Cortex of kidney (tissue), 1 donor: Measurements from ENCODE around the gene OR8S1.
"Not testable (repeated sequence)": the region's sequence is repeated elsewhere in the genome, so short reads cannot be mapped to it uniquely, and the experiment has no call there.

Source experiments
- DNase-seq: peaks from one replicate; lab custom pipeline; 2025; lab: John Stamatoyannopoulos, UW

OR8S1 gene, protein sequence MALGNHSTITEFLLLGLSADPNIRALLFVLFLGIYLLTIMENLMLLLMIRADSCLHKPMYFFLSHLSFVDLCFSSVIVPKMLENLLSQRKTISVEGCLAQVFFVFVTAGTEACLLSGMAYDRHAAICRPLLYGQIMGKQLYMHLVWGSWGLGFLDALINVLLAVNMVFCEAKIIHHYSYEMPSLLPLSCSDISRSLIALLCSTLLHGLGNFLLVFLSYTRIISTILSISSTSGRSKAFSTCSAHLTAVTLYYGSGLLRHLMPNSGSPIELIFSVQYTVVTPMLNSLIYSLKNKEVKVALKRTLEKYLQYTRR

DNA sequence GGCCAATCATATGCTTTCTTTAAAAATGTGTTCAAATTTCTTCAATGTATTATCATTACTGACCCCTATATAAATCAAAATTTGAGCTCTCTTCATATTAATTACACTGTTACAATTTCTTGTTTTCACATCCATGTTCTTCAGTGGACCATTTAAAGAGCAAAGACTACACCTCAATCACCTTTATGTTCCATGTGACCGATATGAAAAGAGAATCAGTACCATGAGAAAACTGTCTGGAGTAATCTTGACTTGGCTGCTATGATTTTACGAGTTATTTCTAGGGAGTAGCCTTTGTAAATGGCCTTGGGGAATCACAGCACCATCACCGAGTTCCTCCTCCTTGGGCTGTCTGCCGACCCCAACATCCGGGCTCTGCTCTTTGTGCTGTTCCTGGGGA, at the start of gene OR8S1:
OR8S1 (plus strand) TSS at position 301 of the 400 bp plus-strand sequence; CDS start at position 301, 0 bp downstream.
- DNase-seq: no peak

DNA sequence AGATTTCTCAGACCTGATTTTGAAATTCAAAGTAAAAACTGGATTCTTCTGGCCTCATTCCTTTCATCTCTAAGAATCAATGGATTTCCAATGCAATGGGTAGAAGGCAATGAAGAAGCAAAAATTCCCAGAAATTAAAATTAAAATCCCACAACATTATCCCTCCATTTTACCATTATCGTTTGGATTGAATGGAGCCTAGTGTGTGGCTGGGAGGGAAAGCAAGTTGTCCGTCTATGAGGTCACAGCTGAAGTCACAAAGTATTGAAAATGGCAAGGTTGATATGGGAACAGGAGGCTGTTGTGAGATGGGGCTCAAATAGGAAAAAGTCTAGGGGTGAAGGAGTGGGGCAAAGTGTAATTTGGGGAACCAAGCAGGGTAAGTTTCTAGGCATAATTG, 43.2 kb upstream of the OR8S1 start, which contains the start of gene C12orf54:
C12orf54 (plus strand) TSS at position 301 of the 400 bp plus-strand sequence. CDS start 799 bp downstream, outside the sequence.
- DNase-seq: no peak

DNA sequence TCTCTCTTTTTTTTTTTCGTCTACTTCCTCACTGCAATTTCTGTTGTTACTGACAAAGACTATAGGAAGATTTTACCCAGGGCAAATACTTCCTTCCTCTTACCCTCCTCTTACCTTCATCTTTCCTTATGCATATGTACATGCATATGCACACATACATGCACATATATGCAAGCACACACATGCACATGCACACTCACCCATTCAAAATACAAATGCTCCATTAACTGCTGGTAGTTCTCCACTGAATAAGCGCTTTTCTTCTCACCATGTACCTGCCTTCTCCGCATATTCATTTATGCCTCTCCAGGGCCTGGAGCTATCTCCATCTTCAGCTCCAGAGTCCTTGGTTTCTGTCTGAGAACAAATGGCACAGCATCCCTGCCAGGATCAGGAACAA, 42.5 kb upstream of the OR8S1 start:
- no peak for DNase-seq

DNA sequence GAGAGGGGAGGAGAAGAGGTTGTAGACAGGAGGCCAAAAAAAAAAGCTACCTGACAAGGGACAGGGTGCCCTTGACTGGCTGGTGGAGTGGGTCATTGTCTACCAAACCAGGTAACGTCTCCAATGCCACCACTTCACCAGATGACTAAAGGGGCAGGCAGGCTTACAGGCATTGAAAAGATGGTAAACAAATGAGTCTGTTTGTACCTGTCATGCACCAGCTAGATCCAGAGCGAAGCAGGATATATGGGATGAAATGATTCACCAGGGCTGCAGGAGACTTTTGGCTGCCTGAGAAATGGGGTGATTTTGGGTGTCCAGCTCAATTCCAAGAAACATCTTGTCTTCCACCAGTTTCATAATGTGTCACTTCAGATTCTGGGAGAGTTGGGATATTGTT, 39.2 kb upstream of the OR8S1 start:
- DNase-seq: no peak

DNA sequence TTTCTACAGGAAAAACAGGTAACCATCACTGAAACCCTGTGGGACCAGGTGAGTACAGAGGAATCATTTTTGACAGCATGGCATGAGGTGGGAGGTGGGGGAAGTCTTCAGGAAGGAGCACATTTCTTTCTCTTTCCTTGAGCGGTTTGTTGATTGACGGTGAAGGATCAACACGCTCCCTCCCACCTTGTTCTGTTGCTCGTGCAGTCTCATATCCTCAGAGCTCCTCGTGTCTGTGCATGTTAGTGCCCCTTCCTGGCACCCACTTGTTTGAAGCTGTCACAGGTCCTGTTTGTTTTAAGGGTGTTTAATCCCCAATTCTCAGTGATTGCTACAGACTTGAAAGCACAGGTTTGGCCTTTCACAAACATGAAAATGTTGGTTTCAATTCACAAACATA, 38.8 kb upstream of the OR8S1 start:
- DNase-seq: no peak

DNA sequence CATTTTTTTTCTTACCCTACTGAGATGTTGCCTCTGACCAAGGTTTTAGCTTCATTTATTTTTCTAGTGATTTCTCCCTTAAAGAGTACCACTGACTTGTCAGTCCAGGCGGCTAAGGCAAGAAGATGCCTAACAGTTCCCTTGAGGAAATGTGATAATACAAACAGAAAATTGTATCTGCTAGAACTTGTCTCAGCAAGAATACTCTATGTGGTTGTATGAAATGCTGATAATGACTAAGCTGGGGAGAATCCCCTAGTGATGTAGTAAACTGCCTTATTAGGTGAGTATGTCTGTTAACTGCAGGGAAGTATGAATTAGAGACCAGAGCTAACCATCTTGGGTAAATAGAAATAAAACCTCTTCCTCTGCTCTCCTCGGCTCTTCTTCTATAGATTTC, 36.4 kb upstream of the OR8S1 start:
- DNase-seq: no peak

DNA sequence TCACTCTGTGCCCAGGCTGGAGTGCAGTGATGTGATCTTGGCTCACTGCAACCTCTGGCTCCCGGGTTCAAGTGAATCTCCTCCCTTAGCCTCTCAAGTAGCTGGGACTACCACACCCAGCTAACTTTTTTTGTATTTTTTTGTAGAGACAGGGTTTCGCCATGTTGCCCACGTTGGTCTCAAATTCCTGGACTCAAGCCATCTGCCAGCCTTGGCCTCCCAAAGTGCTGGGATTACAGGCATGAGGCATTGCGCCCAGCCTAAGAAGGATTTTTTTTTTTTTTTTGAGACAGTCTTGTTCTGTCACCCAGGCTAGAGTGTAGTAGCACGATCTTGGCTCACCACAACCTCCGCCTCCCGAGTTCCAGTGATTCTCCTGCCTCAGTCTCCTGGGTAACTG, 36.0 kb upstream of the OR8S1 start:
- not testable (repeated sequence) for DNase-seq

DNA sequence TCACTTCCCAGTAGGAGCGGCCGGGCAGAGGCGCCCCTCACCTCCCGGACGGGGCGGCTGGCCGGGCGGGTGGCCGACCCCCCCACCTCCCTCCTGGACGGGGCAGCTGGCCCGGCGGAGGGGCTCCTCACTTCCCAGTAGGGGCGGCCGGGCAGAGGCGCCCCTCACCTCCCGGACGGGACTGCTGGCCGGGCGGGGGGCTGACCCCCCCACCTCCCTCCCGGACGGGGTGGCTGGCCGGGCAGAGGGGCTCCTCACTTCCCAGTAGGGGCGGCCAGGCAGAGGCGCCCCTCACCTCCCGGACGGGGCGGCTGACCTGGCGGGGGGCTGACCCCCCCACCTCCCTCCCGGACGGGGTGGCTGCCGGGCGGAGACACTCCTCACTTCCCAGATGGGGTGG, 25.2 kb upstream of the OR8S1 start:
- DNase-seq: not testable (repeated sequence)

DNA sequence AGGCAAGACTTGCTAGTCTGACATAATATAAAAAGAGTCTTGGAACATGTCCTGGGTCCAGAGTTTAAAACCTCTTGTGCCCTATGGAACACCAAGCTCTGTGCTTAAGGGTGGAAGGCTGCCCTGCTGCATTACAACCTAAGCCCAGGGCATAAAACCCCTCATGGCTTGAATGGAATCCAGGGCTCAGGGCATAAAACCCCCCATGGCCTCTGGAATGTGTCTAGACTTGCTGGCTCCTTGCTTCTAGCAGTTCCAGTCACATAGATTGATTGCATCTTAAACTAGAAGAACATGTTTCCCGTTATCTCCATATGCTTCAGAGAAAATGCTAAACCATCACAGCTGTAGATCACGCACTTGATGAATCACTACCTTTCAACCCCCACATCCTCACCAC, 18.6 kb upstream of the OR8S1 start:
- not testable (repeated sequence) for DNase-seq

DNA sequence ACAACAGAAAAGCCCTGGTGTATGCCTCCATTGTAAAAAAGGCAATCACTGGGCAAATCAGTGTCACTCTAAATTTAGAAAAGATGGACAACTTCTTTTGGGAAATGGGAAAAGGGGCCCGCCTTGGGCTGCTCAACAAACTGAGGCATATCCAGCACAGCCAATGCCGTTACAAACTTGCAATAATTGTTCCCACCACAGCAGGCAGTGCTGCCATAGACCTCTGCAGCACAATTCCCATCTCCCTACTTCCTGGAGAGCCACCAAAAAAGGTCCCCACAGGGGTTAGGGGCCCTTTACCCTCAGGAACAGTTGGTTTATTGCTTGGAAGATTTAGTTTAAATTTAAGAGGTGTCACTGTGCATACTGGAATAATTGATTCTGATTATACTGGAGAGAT, 16.4 kb upstream of the OR8S1 start:
- no peak for DNase-seq

DNA sequence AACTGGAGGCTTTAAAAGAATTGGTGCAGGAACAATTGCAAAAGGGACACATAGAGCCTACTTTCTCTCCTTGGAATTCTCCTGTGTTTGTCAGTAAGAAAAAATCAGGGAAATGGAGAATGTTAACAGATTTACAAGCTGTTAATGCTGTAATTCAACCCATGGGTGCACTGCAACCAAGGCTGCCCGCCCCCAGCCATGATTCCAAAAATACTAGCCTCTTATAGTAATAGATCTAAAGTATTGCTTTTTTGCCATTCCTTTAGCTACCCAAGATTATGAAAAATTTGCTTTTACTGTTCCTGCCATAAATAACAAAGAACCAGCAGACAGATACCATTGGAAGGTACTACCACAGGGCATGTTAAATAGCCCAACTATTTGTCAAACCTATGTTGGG, 15.3 kb upstream of the OR8S1 start:
- DNase-seq: no peak

DNA sequence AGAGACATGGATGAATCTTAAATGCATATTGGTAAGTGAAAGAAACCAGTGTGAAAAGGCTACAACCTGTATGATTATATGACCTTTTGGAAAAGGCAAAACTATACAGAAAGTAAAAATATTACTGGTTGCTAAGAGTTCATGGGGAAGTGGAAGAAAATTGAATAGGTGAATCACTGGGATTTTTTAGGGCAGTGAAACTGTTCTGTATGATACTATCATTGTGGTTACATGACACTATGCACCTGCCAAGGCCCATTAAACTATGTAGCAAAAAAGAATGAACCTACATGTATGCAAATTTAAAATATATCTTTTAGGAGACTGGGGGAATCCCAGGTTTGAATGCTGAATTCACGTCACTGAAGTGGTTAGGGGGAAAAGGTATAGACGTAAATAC, 12.6 kb upstream of the OR8S1 start:
- DNase-seq: no peak

DNA sequence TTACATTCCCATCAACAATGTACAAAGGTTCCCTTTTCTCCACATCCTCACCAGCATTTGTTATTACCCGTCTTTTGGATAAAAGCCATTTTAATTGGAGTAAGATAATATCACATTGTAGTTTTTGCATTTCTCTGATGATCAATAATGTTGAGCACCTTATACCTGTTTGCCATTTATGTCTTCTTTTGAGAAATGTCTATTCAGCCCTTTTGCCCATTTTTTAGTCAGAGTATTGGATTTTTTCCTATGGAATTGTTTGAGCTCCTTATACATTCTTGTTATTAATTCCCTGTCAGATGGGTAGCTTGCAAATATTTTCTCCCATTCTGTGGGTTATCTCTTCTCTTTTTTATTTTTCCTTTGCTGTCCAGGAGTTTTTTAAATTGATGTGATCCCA, 10.7 kb upstream of the OR8S1 start:
- DNase-seq: no peak

DNA sequence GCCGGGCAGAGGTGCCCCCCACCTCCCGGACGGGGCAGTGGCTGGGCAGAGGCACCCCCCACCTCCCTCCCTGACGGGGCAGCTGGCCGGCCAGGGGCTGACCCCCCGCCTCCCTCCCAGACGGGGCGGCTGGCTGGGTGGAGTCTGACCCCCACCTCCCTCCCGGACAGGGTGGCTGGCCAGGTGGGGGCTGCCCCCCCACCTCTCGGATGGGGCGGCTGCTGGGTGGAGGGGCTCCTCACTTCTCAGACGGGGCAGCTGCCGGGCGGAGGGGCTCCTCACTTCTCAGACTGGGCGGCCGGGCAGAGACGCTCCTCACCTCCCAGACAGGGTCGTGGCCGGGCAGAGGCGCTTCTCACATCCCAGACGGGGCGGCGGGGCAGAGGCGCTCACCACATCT, 5.1 kb upstream of the OR8S1 start:
- not testable (repeated sequence) for DNase-seq

DNA sequence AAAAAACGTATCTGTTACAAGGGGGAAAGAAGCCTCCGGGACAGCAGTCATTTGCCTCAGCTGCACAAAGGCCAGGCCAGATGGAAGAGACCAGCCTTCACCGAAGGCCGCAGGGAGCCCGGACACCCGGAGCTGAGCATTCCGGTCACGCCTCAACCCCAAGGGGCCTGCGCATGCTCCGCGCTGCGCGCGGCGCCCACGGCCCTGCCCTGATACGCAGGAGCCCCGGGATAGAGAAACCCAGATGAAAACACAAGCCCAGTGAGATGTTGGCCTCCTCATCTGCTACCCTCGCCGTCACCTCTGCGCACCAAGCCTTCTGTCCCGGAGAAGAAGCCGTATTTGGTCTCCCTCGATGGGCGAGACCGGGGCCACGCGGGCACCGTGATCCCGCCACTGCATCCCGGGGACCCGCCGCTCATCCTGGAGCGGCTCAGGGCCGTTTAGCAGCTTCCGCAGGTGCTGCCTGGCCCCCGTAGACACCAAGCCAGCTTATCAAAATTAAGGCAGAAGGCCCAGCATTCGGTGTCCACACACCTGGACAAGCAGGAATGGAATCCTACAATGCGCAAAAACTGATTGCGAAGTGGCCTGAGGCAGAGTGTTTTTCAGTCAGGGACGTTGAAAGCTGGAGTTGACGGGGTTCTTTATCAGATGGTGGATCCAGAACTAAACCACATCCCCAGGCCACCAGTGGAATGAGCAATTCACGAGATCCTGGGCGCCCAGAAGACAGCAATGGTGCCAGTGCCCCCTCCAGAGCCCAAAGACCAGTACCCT, 2.6 kb downstream of the OR8S1 start:
- DNase-seq: no peak

DNA sequence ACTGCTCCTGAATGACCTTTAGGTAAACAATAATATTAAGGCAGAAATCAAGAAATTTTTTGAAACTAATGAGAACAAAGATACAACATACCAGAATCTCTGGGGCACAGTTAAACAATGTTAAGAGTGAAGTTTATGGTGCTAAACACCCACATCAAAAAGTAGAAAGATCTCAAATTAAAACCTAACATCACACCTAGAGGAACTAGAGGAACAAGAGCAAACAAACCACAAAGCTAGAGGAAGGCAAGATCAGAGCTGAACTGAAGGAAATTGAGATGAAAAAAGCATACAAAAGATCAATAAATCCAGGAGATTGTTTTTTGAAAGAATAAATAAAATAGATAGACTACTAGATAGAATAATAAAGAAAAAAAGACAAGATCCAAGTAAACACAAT, 7.2 kb downstream of the OR8S1 start:
- no peak for DNase-seq

DNA sequence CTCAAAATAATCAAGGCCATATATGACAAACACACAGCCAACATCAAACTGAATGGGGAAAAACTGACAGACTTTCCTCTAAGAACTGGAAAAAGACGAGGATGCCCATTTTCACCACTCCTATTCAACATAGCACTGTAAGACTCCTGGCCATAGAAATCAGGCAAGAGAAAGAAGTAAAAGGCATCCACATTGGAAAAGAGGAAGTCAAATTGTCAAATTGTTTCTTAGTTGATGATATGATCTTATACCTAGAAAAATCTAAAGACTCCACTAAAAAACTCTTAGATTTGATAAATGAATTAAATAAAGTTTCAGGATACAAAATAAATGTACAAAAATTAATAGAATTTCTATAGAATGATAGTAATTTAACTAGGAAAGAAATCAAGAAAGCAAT, 11.2 kb downstream of the OR8S1 start:
- DNase-seq: no peak

DNA sequence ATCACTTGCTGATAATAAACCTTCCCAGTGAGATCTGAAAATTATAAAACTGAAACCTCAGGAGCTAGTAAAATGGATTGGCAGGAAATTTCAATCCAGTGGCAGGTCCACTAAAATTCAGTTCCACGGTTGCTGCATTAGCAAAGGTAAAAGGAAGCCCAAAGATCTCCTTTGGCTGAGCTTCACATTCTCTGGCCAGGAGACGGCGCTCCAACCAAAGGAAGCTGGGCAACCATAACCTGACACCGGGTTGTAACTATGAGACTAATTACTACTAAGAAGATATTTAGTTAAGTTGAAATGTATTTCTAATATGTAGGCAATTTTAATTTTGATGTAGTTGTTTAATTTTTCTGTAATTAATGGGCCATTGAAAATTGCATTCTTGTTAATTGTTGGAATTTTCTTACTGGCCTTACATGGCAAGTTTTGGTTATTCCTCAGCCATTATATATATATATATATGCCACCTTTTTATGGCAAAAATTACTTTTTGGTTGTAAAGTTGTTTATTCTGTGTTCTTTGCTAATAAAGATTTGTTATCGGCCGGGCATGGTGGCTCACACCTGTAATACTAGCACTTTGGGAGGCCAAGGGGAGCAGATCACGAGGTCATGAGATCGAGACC, 17.0 kb downstream of the OR8S1 start:
- no peak for DNase-seq

DNA sequence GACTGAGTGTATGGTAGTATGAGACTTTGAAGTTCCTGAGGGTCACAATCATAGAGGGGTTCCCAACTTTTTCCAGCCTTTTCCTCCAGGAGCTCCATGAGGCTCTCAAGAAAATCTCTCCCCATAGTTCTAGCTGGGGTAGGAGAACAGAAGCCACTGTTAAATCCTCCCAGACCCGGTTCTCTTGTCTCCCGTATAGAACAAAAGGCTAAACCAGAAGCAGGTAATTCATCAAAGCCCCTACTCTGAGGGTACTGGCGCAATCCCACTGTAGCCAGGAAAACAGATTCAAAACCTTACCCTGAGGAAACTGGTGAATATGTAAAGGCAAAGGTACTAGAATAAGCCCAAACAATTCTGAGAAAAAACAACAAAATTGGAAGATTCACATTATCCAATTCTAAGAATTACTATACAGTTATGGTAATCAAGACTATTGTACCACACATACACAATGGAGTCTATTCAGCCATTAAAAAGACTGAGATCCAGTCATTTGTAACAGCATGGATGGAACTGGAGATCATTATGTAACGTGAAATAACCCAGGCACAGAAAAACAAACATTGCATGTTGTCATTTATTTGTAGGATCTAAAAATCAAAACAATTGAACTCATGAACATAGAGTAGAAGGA, 20.5 kb downstream of the OR8S1 start:
- no peak for DNase-seq

DNA sequence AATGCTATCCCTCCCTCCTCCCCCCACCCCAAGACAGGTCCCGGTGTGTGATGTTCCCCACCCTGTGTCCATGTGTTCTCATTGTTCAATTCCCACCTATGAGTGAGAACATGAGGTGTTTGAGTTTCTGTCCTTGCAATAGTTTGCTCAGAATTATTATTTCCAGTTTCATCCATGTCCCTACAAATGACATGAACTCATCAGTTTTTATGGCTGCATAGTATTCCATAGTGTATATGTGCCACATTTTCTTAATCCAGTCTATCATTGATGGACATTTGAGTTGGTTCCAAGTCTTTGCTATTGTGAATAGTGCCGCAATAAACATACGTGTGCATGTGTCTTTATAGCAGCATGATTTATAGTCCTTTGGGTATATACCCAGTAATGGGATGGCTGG, 21.6 kb downstream of the OR8S1 start:
- not testable (repeated sequence) for DNase-seq

DNA sequence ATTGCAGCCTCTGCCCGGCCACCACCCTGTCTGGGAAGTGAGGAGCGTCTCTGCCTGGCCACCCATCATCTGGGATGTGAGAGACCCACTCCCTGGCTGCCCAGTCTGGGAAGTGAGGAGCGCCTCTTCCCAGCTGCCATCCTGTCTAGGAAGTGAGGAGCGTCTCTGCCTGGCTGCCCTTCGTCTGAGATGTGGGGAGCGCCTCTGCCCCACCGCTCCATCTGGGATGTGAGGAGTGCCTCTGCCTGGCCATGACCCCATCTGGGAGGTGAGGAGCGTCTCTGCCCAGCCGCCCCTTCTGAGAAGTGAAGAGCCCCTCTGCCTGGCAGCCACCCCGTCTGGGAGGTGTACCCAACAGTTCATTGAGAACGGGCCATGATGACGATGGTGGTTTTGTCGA, 26.2 kb downstream of the OR8S1 start:
- not testable (repeated sequence) for DNase-seq

DNA sequence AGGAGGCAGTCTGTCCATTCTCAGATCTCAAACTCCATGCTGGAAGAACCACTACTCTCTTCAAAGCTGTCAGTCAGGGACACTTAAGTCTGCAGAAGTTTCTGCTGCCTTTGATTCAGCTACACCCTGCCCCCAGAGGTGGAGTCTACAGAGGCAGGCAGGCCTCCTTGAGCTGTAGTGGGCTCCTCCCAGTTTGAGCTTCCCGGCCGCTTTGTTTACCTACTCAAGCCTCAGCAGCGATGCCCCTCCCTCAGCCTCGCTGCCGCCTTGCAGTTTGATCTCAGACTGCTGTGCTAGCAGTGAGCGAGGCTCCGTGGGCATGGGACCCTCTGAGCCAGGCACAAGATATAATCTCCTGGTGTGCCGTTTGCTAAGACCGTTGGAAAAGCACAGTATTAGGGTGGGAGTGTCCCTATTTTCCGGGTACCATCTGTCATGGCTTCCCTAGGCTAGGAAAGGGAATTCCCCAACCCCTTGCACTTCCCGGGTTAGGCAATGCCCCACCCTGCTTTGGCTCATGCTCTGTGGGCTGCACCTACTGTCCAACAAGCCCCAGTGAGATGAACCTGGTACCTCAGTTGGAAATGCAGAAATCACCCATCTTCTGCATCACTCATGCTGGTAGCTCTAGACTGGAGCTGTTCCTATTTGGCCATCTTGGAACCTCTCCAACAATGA, 28.4 kb downstream of the OR8S1 start:
- not testable (repeated sequence) for DNase-seq
